Mesothelial cell of epicardium (in vitro differentiated cells): ENCODE data around the gene CNKSR3. TPM values are rescaled to one million over a fixed set of nuclear protein-coding genes. Genes with fewer than 3 reads are reported as not detected.
A peak's percentile ranks its signal among the peaks of the same experiment; 100 is the strongest.

ENCODE experiments used
- DNase-seq, 2 experiments: peaks; one replicate each; pipeline ENCODE4 v3.0.0; 2021; ENCODE audit warnings: low spot score in 2 of 2; ENCODE audit not compliant: unreplicated experiment in 2 of 2
- H3K27ac Mint-ChIP-seq: 2 replicates; pipeline ENCODE4 v1.8.0; 2021; ENCODE audit warnings: mixed read lengths
- H3K27me3 Mint-ChIP-seq: 2 replicates; pipeline ENCODE4 v1.8.0; 2021; ENCODE audit warnings: low read depth, mixed read lengths
- H3K36me3 Mint-ChIP-seq: 2 replicates; pipeline ENCODE4 v1.8.0; 2021; ENCODE audit warnings: mixed read lengths
- H3K4me1 Mint-ChIP-seq: 2 replicates; pipeline ENCODE4 v1.8.0; 2021; ENCODE audit warnings: mixed read lengths
- H3K4me3 Mint-ChIP-seq: 2 replicates; pipeline ENCODE4 v1.8.0; 2021; ENCODE audit warnings: mild to moderate bottlenecking, moderate library complexity, mixed read lengths
- H3K9me3 Mint-ChIP-seq: 2 replicates; pipeline ENCODE4 v1.8.0; 2021; ENCODE audit warnings: mixed read lengths
- CTCF ChIP-seq: fragments of 200-600 bp; sonication (generic); IDR thresholded peaks from one replicate; pipeline ENCODE4 v1.5.0; 2021; ENCODE audit warnings: antibody characterized with exemption; ENCODE audit not compliant: unreplicated experiment
- total RNA-seq: library from RNA; stranded (reverse); gene quantifications from 3 replicates; pipeline ENCODE4 v1.2.1, GENCODE V29; 2021

The CNKSR3 gene
- total RNA-seq, 1 donor from 2014 or later: 13.4 TPM

DNA sequence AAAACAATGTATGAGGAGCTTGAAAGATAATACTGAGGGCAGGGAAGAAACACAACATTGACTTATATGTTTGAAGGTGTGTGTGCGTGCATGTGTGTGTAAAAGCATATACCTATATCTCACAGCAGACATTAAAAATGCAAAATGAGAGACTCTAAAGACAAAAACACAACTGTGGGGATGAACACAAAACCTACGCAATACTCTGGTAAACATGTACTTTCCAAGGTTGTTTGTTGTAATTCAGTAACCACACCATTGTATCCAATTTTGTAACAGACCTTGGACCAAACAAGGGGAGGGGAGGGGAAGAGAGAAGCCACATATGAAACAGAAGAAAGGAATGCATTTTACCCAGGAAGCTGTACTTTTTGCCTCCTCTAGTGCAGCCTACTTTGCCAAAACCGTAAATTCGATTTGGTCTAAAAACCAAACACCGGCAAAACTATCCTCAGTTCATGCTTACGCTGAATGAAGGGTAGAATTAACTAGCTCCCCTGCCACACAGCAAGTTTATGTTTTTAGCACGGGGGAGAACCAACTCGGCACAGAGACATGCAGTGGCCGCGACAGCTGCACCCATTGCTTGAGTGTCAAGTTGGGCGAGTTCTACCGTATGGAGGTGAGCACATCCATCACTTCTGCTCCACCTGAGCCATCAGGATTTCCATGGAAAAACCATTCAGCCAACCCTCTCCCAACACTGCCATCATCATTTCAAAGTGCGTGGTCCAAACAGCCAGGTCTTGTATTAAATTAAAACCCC lies 50.0 kb downstream of the CNKSR3 start:
- no peaks in the 10 kb centered on the region for H3K36me3 Mint-ChIP-seq
- H3K4me3 Mint-ChIP-seq: no peak overlapping the region
- peaks cover 27% of the 10 kb centered on the region for H3K4me1 Mint-ChIP-seq
- TF ChIP-seq CTCF: no peak
- no peaks in the 10 kb centered on the region for H3K9me3 Mint-ChIP-seq
- H3K27me3 Mint-ChIP-seq: no peaks in the 10 kb centered on the region
- no peak overlapping the region for H3K27ac Mint-ChIP-seq
- DNase-seq: no peak

- Mint-ChIP-seq H3K4me3 (no peak overlapping the region), H3K36me3 (no peaks in the 10 kb centered on the region), H3K27me3 (no peaks in the 10 kb centered on the region), H3K27ac (no peak overlapping the region), H3K9me3 (no peaks in the 10 kb centered on the region), H3K4me1 (peaks cover 27% of the 10 kb centered on the region)
- no peak for DNase-seq
- no peak for TF ChIP-seq CTCF
Measured at GRCh38 chr6:154459513-154459912, 51.0 kb downstream of the CNKSR3 start.

GRCh38 chr6:154458565-154459470 lies 51.7 kb downstream of the CNKSR3 start:
- no peak for DNase-seq
- TF ChIP-seq CTCF: no peak
- no peak overlapping the region for H3K4me3 Mint-ChIP-seq
- no peaks in the 10 kb centered on the region for H3K9me3 Mint-ChIP-seq
- peak overlapping the region; percentile 60 for H3K27ac Mint-ChIP-seq
- H3K27me3 Mint-ChIP-seq: no peaks in the 10 kb centered on the region
- peaks cover 30% of the 10 kb centered on the region for H3K4me1 Mint-ChIP-seq
- H3K36me3 Mint-ChIP-seq: no peaks in the 10 kb centered on the region

DNA sequence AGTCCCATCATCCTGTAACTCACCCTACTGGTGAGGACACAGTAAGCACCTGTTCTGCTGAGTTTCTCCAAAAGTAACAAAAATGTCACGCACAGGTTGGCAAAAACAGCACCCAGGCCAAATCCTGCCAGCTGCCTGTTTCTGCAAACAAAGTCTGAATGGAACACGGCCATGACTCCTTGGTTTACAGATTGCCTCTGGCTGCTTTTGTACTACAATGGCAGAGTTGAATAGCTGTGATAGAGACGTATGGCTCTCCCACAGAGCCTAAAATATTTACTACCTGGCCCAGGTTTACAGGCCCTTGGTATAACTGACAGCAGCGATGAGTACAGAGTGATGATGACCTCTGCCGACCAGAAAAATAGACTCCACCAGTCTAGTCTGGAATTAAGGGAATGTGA lies 52.6 kb downstream of the CNKSR3 start:
- Mint-ChIP-seq H3K9me3 (no peaks in the 10 kb centered on the region), H3K4me1 (peaks cover 39% of the 10 kb centered on the region), H3K4me3 (no peak overlapping the region), H3K36me3 (no peaks in the 10 kb centered on the region), H3K27ac (peak overlapping the region; percentile 4), H3K27me3 (no peaks in the 10 kb centered on the region)
- DNase-seq: no peak
- TF ChIP-seq CTCF: no peak

- Mint-ChIP-seq H3K9me3 (no peaks in the 10 kb centered on the region), H3K27me3 (no peaks in the 10 kb centered on the region), H3K27ac (no peak overlapping the region), H3K36me3 (no peaks in the 10 kb centered on the region), H3K4me1 (peaks cover 45% of the 10 kb centered on the region), H3K4me3 (no peak overlapping the region)
- no peak for DNase-seq
- no peak for TF ChIP-seq CTCF
Measured at GRCh38 chr6:154457046-154457713, 53.3 kb downstream of the CNKSR3 start.
